Left ventricle myocardium inferior (tissue), 1 donor: ENCODE measurements around the gene ESAM. TPM values are rescaled to one million over a fixed set of nuclear protein-coding genes. Genes with fewer than 3 reads are reported as not detected.
A peak's percentile ranks its signal among the peaks of the same experiment; 100 is the strongest.

Source experiments
- DNase-seq: peaks from one replicate; pipeline ENCODE4 v3.0.0-alpha.2; 2020
- H3K27ac ChIP-seq: fragments of 200-600 bp; replicated peaks from 2 replicates; pipeline ENCODE4 v1.8.0; 2021
- H3K27me3 ChIP-seq: fragments of 200-600 bp; 2 replicates; pipeline ENCODE4 v1.8.0; 2021; ENCODE audit warnings: low read depth
- H3K36me3 ChIP-seq: fragments of 200-600 bp; 2 replicates; pipeline ENCODE4 v1.8.0; 2021
- H3K4me1 ChIP-seq: fragments of 200-600 bp; 2 replicates; pipeline ENCODE4 v1.8.0; 2021
- H3K4me3 ChIP-seq: fragments of 200-600 bp; 2 replicates; pipeline ENCODE4 v1.8.0; 2021; ENCODE audit warnings: mild to moderate bottlenecking, moderate library complexity
- H3K9me3 ChIP-seq: fragments of 200-600 bp; replicated peaks from 2 replicates; pipeline ENCODE4 v1.8.0; 2021
- CTCF ChIP-seq: fragments of 200-600 bp; IDR thresholded peaks from 2 replicates; pipeline ENCODE4 v1.8.0; 2021; ENCODE audit warnings: antibody characterized with exemption, mild to moderate bottlenecking, borderline replicate concordance
- intact Hi-C: fragments of 100-400 bp; cut with micrococcal nuclease; formaldehyde crosslinking; loops from one replicate; pipeline ENCODE4 v1.11.0; 2022
- total RNA-seq: library from RNA; stranded (reverse); fragmentation: NEBNext Ultra II Directional; extraction: Animal tissue kit (Norgen Biotek cat#: 25700); gene quantifications from one replicate; pipeline ENCODE4 v1.2.1, GENCODE V29; 2021
- donor health status: DM: no; HTN: yes; CAD: no; lungs with severe emphysema.

The ESAM gene
- total RNA-seq, 1 donor from 2014 or later, result 40.0 TPM

- no peak overlapping the region for H3K4me3 ChIP-seq
- no peak for TF ChIP-seq CTCF
- H3K4me1 ChIP-seq, result peaks cover 64% of the 10 kb centered on the region
- no peaks in the 10 kb centered on the region for H3K36me3 ChIP-seq
- H3K9me3 ChIP-seq, result no peaks in the 10 kb centered on the region
- intact Hi-C loops, result no loop called here
- no peak overlapping the region for H3K27ac ChIP-seq
- H3K27me3 ChIP-seq, result no peaks in the 10 kb centered on the region
- no peak for DNase-seq
These were observed 39.7 kb upstream of the ESAM start for GRCh38 chr11:124801636-124802312.

GRCh38 chr11:124801014-124801413 lies 38.9 kb upstream of the ESAM start:
- no peak for TF ChIP-seq CTCF
- H3K4me1 ChIP-seq, result peaks cover 67% of the 10 kb centered on the region
- H3K27ac ChIP-seq, result peak overlapping the region; percentile 99
- H3K27me3 ChIP-seq, result no peaks in the 10 kb centered on the region
- no peak for DNase-seq
- no peaks in the 10 kb centered on the region for H3K36me3 ChIP-seq
- intact Hi-C loops, result no loop called here
- no peaks in the 10 kb centered on the region for H3K9me3 ChIP-seq
- peak overlapping the region; percentile 91 for H3K4me3 ChIP-seq

- peak; percentile 86 for DNase-seq
- TF ChIP-seq CTCF, result no peak
- peaks cover 67% of the 10 kb centered on the region for H3K4me1 ChIP-seq
- H3K4me3 ChIP-seq, result peak within 1 kb of the TSS; percentile 91
- no peaks in the 10 kb centered on the region for H3K9me3 ChIP-seq
- H3K36me3 ChIP-seq, result no peaks in the 10 kb centered on the region
- peak within 1 kb of the TSS; percentile 99 for H3K27ac ChIP-seq
- intact Hi-C loops, result no loop called here
- H3K27me3 ChIP-seq, result no peaks in the 10 kb centered on the region
These were observed 38.3 kb upstream of the ESAM start, which contains the start of gene MSANTD2 for GRCh38 chr11:124800226-124800929. TSS of gene MSANTD2 (minus strand) at chr11:124800406. CDS start at chr11:124800380, 26 bp downstream.

- Histone ChIP-seq H3K27me3 (no peaks in the 10 kb centered on the region), H3K4me1 (peaks cover 60% of the 10 kb centered on the region), H3K9me3 (no peaks in the 10 kb centered on the region), H3K27ac (peak overlapping the region; percentile 99), H3K4me3 (peak overlapping the region; percentile 91), H3K36me3 (no peaks in the 10 kb centered on the region)
- intact Hi-C loops, result no loop called here
- TF ChIP-seq CTCF, result no peak
- peak; percentile 22 for DNase-seq
These were observed 37.5 kb upstream of the ESAM start for GRCh38 chr11:124799348-124800225.

- no peak for DNase-seq
- H3K36me3 ChIP-seq, result no peaks in the 10 kb centered on the region
- H3K27me3 ChIP-seq, result no peaks in the 10 kb centered on the region
- no peak for TF ChIP-seq CTCF
- H3K4me1 ChIP-seq, result peaks cover 58% of the 10 kb centered on the region
- peak overlapping the region; percentile 91 for H3K4me3 ChIP-seq
- H3K27ac ChIP-seq, result peak overlapping the region; percentile 99
- H3K9me3 ChIP-seq, result no peaks in the 10 kb centered on the region
- intact Hi-C loops, result no loop called here
These were observed 36.9 kb upstream of the ESAM start for GRCh38 chr11:124798991-124799347.
